Hepatocyte (in vitro differentiated cells): Measurements from ENCODE around the gene EXTL1. TPM values are rescaled to one million over a fixed set of nuclear protein-coding genes. Genes with fewer than 3 reads are reported as not detected.
A peak's percentile ranks its signal among the peaks of the same experiment; 100 is the strongest.

Source experiments
- DNase-seq: peaks from one replicate; pipeline ENCODE4 v3.0.0-alpha.2; 2016; ENCODE audit warnings: low spot score
- H2AFZ ChIP-seq: fragments of 200-600 bp; sonication (generic); 2 replicates; pipeline ENCODE4 v1.6.0; 2016; ENCODE audit warnings: antibody characterized with exemption, mild to moderate bottlenecking
- H3K27ac ChIP-seq: fragments of 200-600 bp; sonication (generic); 2 replicates; pipeline ENCODE4 v1.5.1; 2016; ENCODE audit warnings: mild to moderate bottlenecking
- H3K27me3 ChIP-seq: fragments of 200-600 bp; sonication (generic); 2 replicates; pipeline ENCODE4 v1.6.1; 2016
- H3K36me3 ChIP-seq: fragments of 200-600 bp; sonication (generic); replicated peaks from 2 replicates; pipeline ENCODE4 v1.5.1; 2016; ENCODE audit warnings: low read depth; ENCODE audit not compliant: insufficient read depth
- H3K4me1 ChIP-seq: fragments of 200-600 bp; sonication (generic); 2 replicates; pipeline ENCODE4 v1.5.1; 2016; ENCODE audit warnings: mild to moderate bottlenecking, moderate library complexity; ENCODE audit not compliant: insufficient read depth
- H3K4me2 ChIP-seq: fragments of 200-600 bp; sonication (generic); 2 replicates; pipeline ENCODE4 v1.6.0; 2016
- H3K4me3 ChIP-seq: fragments of 200-600 bp; sonication (generic); 2 replicates; pipeline ENCODE4 v1.5.1; 2016; ENCODE audit warnings: mild to moderate bottlenecking
- H3K79me2 ChIP-seq: fragments of 200-600 bp; sonication (generic); 2 replicates; pipeline ENCODE4 v1.6.0; 2017; ENCODE audit warnings: mild to moderate bottlenecking
- H3K9me2 ChIP-seq: fragments of 200-600 bp; sonication (generic); replicated peaks from 2 replicates; pipeline ENCODE4 v1.6.0; 2017; ENCODE audit warnings: mild to moderate bottlenecking; ENCODE audit not compliant: insufficient read depth
- H3K9me3 ChIP-seq: fragments of 200-600 bp; sonication (generic); 2 replicates; pipeline ENCODE4 v1.5.1; 2016; ENCODE audit warnings: low read depth, mild to moderate bottlenecking
- H4K20me1 ChIP-seq: fragments of 200-600 bp; sonication (generic); 2 replicates; pipeline ENCODE4 v1.6.0; 2016; ENCODE audit warnings: mild to moderate bottlenecking; ENCODE audit not compliant: insufficient read depth, poor library complexity, severe bottlenecking
- EZH2 ChIP-seq: fragments of 200-600 bp; sonication (generic); IDR thresholded peaks from 2 replicates; pipeline ENCODE4 v1.6.1; 2016; ENCODE audit warnings: antibody characterized with exemption, mild to moderate bottlenecking, borderline replicate concordance
- EZH2phosphoT487 ChIP-seq: fragments of 200-600 bp; sonication (generic); IDR thresholded peaks from one replicate; pipeline ENCODE4 v1.6.1; 2018; ENCODE audit warnings: antibody characterized with exemption, mild to moderate bottlenecking, low read depth, moderate library complexity; ENCODE audit not compliant: unreplicated experiment, severe bottlenecking
- WGBS: methylation state at CpG from one replicate; pipeline ENCODE4 v1.1.6; 2016; ENCODE audit warnings: low lambda C conversion rate; ENCODE audit errors: missing lambda C conversion rate; 5-methylcytosine and 5-hydroxymethylcytosine counted together
- polyA plus RNA-seq: library from polyadenylated mRNA; unstranded; fragments of >200 nt; fragmentation: Nextera tagmentation; extraction: Ambion mirVana; gene quantifications from 2 replicates; pipeline ENCODE4 v1.2.1, GENCODE V29; 2016
- total RNA-seq: library from RNA; depleted of rRNA; stranded (reverse); fragments of >200 nt; gene quantifications from 2 replicates; pipeline ENCODE4 v1.2.3, GENCODE V29; 2014
- TF ChIP-seq, protein P1 (sequence below): fragments of 200-600 bp; sonication (generic); IDR thresholded peaks from 2 replicates; pipeline ENCODE4 v1.5.1; 2016; ENCODE audit warnings: antibody characterized with exemption, mild to moderate bottlenecking; ENCODE audit not compliant: poor library complexity

Gene EXTL1
- total and polyA plus RNA-seq, 2 experiments from 2014 or later: 0.17 to 1.3 TPM

DNA sequence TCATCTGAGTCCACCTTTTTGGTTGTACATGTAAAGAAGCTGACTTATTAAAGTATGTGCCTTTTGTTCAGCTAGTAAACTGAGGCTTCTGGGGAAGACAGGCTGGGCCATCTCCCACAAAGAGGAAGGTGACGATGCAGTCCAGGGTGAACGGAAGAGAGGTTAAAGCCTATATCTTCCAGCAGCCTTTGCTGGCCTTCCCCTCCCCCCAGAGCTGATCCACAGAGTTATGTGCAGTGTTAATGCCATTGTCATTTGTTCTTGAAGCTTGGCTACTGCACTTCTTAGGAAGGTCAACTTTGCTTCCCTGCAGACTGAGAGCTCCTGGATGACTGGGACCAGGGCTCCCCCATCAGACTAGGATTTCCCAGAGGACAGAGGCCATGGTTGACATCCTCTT lies 22.2 kb downstream of the EXTL1 start:
- Histone ChIP-seq H4K20me1 (no peaks in the 10 kb centered on the region), H3K36me3 (no peaks in the 10 kb centered on the region), H3K9me3 (no peaks in the 10 kb centered on the region), H3K27ac (no peak overlapping the region), H3K79me2 (no peaks in the 10 kb centered on the region), H3K27me3 (peaks cover 58% of the 10 kb centered on the region), H3K4me1 (peaks cover 14% of the 10 kb centered on the region), H3K9me2 (no peaks in the 10 kb centered on the region), H2AFZ (no peak overlapping the region), H3K4me3 (no peak overlapping the region), H3K4me2 (no peak overlapping the region)
- TF ChIP-seq, protein P1, sequence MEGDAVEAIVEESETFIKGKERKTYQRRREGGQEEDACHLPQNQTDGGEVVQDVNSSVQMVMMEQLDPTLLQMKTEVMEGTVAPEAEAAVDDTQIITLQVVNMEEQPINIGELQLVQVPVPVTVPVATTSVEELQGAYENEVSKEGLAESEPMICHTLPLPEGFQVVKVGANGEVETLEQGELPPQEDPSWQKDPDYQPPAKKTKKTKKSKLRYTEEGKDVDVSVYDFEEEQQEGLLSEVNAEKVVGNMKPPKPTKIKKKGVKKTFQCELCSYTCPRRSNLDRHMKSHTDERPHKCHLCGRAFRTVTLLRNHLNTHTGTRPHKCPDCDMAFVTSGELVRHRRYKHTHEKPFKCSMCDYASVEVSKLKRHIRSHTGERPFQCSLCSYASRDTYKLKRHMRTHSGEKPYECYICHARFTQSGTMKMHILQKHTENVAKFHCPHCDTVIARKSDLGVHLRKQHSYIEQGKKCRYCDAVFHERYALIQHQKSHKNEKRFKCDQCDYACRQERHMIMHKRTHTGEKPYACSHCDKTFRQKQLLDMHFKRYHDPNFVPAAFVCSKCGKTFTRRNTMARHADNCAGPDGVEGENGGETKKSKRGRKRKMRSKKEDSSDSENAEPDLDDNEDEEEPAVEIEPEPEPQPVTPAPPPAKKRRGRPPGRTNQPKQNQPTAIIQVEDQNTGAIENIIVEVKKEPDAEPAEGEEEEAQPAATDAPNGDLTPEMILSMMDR: no peak
- no peak for TF ChIP-seq EZH2
- TF ChIP-seq EZH2phosphoT487: no peak
- WGBS: 84% methylated on average over 2 of the region's 2 CpGs
- no peak for DNase-seq

DNA sequence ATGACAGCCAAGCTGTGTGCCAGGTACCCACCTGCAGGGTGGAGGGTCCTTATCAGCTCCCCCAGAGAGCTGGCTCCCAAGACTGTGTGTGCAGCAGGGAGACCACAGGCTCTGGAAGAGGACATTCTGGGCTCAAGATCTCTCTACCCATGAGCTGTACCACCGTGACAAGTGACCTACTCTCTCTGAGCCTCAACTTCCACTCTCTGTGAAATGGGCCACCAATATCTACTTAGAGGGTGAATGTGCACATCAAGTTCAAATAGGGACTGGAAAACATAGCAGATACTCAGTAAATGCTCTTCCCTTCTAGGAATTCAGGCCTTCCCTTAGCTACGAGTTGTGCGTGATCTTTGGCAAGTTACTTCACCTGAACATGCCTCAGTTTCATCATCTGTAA lies 22.8 kb downstream of the EXTL1 start:
- H3K27me3 ChIP-seq: peaks cover 59% of the 10 kb centered on the region
- H3K9me3 ChIP-seq: no peaks in the 10 kb centered on the region
- H4K20me1 ChIP-seq: no peaks in the 10 kb centered on the region
- no peaks in the 10 kb centered on the region for H3K36me3 ChIP-seq
- peaks cover 18% of the 10 kb centered on the region for H3K4me1 ChIP-seq
- H3K4me3 ChIP-seq: no peak overlapping the region
- H3K27ac ChIP-seq: no peak overlapping the region
- H3K79me2 ChIP-seq: no peaks in the 10 kb centered on the region
- TF ChIP-seq EZH2phosphoT487 (no peak), EZH2 (no peak)
- TF ChIP-seq, protein P1: no peak
- H3K9me2 ChIP-seq: no peaks in the 10 kb centered on the region
- no peak overlapping the region for H2AFZ ChIP-seq
- DNase-seq: no peak
- 98% methylated on average over 3 of the region's 3 CpGs for WGBS
- H3K4me2 ChIP-seq: peak overlapping the region; percentile 90

DNA sequence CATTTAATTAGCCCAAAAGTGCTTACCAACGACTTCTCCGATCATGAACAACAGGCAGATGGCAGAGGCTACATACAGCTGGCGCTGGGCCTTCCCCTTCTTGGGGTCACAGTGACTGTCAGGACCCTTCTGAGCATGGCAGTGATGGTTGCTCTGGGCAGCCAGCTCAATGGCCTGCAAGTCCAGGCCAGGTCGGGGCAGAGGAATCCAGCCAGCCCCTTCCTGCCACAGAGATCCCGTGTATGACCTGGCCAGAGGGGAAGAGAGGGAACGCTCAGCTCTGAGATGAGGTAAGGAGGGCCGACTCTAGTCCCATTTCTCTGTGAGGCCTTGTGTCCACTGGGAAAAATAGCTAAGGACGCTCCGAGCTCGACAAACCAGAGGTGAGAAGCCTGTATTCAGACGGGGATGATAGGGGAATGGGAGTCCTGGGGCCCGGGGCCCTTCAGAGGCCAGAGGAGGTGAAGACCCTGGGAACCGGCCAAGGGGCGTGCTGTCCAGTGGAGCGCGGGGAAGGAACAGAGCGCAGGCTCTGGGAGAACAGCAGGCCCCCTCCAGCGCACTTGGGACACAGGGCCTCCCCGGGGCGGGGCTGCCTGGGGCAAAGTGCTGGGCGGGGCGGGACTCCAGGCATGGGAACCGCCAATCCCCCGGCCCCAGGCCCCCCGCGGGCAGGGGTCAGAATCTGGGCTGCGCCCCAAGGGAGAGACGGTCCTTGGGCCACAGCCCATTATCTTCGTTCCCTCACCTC lies 23.6 kb downstream of the EXTL1 start:
- peak; percentile 47 for DNase-seq
- H3K9me3 ChIP-seq: no peaks in the 10 kb centered on the region
- peak overlapping the region; percentile 90 for H3K4me2 ChIP-seq
- peaks cover 59% of the 10 kb centered on the region for H3K27me3 ChIP-seq
- no peak overlapping the region for H3K4me3 ChIP-seq
- WGBS: 71% methylated on average over 14 of the region's 29 CpGs
- H3K27ac ChIP-seq: no peak overlapping the region
- H3K4me1 ChIP-seq: peaks cover 20% of the 10 kb centered on the region
- peak overlapping the region; percentile 56 for H2AFZ ChIP-seq
- no peaks in the 10 kb centered on the region for H3K36me3 ChIP-seq
- TF ChIP-seq EZH2: no peak
- TF ChIP-seq, protein P1: no peak
- no peak for TF ChIP-seq EZH2phosphoT487
- H4K20me1 ChIP-seq: no peaks in the 10 kb centered on the region
- no peaks in the 10 kb centered on the region for H3K79me2 ChIP-seq
- H3K9me2 ChIP-seq: no peaks in the 10 kb centered on the region
